GM21723 (cell line): ENCODE data around the gene NRP2.

Source experiments
- ATAC-seq: cut with Tn5 transposase; IDR thresholded peaks from one replicate; pipeline ENCODE4 v1.9.1; 2021; ENCODE audit warnings: mild to moderate bottlenecking, moderate library complexity; ENCODE audit not compliant: unreplicated experiment

The NRP2 gene

GRCh38 chr2:205682239-205682970, at the start of gene NRP2:
Gene NRP2, plus strand, starts transcription at chr2:205682501. Its CDS starts 790 bp downstream, at chr2:205683291.
- peak; percentile 75 for ATAC-seq

- ATAC-seq: no peak
Measured at GRCh38 chr2:205633994-205634393, 48.3 kb upstream of the NRP2 start.

- ATAC-seq: no peak
Measured at GRCh38 chr2:205636549-205637319, 45.6 kb upstream of the NRP2 start.

GRCh38 chr2:205637320-205637602, 45.0 kb upstream of the NRP2 start:
- ATAC-seq: no peak

GRCh38 chr2:205637779-205638503, 44.4 kb upstream of the NRP2 start:
- ATAC-seq: no peak

GRCh38 chr2:205640716-205641115, 41.6 kb upstream of the NRP2 start:
- ATAC-seq: peak; percentile 43

GRCh38 chr2:205642599-205643356, 39.5 kb upstream of the NRP2 start:
- ATAC-seq: no peak

GRCh38 chr2:205643391-205643885, 38.9 kb upstream of the NRP2 start:
- ATAC-seq: no peak

- ATAC-seq: no peak
Measured at GRCh38 chr2:205644018-205644417, 38.3 kb upstream of the NRP2 start.

- peak; percentile 98 for ATAC-seq
Measured at GRCh38 chr2:205646680-205647079, 35.6 kb upstream of the NRP2 start.

- ATAC-seq: no peak
Measured at GRCh38 chr2:205650450-205650849, 31.9 kb upstream of the NRP2 start.

- ATAC-seq: no peak
Measured at GRCh38 chr2:205650931-205651330, 31.4 kb upstream of the NRP2 start.

- no peak for ATAC-seq
Measured at GRCh38 chr2:205651719-205652118, 30.6 kb upstream of the NRP2 start.

- no peak for ATAC-seq
Measured at GRCh38 chr2:205654878-205655605, 27.3 kb upstream of the NRP2 start.

GRCh38 chr2:205655779-205656456, 26.4 kb upstream of the NRP2 start:
- ATAC-seq: no peak

GRCh38 chr2:205656461-205656860, 25.8 kb upstream of the NRP2 start:
- no peak for ATAC-seq

GRCh38 chr2:205656941-205657340, 25.4 kb upstream of the NRP2 start:
- no peak for ATAC-seq

GRCh38 chr2:205657579-205657978, 24.7 kb upstream of the NRP2 start:
- no peak for ATAC-seq

- ATAC-seq: no peak
Measured at GRCh38 chr2:205658068-205658467, 24.2 kb upstream of the NRP2 start.

GRCh38 chr2:205658572-205658971, 23.7 kb upstream of the NRP2 start:
- no peak for ATAC-seq
